ENCODE results near the gene NEDD4L. TPM values are rescaled to one million over a fixed set of nuclear protein-coding genes. Genes with fewer than 3 reads are reported as not detected.

The NEDD4L gene
- total RNA-seq, 1 donor from 2014 or later: 41.1 TPM

DNA sequence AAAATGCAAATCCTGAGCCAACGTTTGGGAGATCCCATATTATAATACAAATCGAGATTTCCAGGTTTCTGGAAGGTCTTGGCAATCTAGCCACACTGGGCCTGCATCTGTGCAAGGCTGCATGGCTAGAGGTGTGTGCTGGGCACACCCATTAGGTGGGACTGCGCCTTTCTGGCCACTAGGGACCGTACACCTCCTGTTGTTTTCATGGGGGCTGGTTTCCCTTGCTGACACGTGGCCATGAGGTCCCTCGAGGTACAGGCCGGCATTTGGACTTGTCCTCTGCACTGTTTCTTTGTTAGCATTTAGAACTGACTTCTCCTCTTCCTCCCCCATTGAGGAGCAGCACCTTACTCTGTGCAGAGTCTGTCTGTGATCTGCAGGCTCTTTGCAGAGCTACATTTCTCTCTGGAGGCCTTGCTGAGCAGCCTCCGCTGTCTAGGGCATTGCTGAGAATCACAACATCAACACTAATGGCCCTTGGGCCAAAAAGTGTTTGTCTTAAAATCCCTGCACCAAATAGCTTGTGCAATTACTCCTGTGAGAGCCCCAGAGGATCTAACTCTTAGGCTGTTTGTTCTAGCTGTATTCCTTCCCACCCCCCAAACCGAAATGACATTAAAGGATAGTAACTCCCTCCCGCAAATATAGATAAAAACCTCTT, 131.2 kb downstream of the NEDD4L start:
- Mint-ChIP-seq H3K4me1 (ENCODE audit: unreplicated experiment) (peaks cover 51% of the 10 kb centered on the region), H3K27ac (ENCODE audit: unreplicated experiment) (peak overlapping the region; percentile 50), H3K27me3 (ENCODE audit: unreplicated experiment) (no peaks in the 10 kb centered on the region), H3K4me3 (ENCODE audit: unreplicated experiment) (no peak overlapping the region), H3K36me3 (ENCODE audit: unreplicated experiment) (no peaks in the 10 kb centered on the region), H3K9me3 (ENCODE audit: unreplicated experiment) (no peaks in the 10 kb centered on the region)
- DNase-seq (ENCODE audit: extremely low spot score, unreplicated experiment): no peak
- TF ChIP-seq, protein P1, sequence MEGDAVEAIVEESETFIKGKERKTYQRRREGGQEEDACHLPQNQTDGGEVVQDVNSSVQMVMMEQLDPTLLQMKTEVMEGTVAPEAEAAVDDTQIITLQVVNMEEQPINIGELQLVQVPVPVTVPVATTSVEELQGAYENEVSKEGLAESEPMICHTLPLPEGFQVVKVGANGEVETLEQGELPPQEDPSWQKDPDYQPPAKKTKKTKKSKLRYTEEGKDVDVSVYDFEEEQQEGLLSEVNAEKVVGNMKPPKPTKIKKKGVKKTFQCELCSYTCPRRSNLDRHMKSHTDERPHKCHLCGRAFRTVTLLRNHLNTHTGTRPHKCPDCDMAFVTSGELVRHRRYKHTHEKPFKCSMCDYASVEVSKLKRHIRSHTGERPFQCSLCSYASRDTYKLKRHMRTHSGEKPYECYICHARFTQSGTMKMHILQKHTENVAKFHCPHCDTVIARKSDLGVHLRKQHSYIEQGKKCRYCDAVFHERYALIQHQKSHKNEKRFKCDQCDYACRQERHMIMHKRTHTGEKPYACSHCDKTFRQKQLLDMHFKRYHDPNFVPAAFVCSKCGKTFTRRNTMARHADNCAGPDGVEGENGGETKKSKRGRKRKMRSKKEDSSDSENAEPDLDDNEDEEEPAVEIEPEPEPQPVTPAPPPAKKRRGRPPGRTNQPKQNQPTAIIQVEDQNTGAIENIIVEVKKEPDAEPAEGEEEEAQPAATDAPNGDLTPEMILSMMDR (IDR thresholded peaks at IDR 0.05): no peak

DNA sequence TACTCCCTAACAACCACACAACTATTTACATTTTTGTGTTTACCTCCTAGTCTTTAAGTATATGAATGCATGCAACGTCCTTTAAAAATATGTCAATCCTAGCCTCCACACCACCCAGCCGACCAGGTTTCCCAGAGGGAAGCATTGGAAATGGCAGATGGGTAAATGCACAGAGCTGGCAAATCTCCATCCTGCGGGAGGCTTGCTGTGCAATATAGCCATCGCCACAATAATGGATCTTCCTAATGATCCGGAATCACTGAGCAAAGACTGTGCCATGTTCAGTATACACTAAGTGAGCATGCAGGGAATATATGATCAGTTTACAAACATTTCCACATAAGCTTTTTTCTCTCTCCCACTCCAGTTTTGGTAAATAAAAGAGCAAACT, 131.8 kb downstream of the NEDD4L start:
- H3K27ac Mint-ChIP-seq (ENCODE audit: unreplicated experiment): no peak overlapping the region
- no peaks in the 10 kb centered on the region for H3K36me3 Mint-ChIP-seq (ENCODE audit: unreplicated experiment)
- peaks cover 56% of the 10 kb centered on the region for H3K4me1 Mint-ChIP-seq (ENCODE audit: unreplicated experiment)

DNA sequence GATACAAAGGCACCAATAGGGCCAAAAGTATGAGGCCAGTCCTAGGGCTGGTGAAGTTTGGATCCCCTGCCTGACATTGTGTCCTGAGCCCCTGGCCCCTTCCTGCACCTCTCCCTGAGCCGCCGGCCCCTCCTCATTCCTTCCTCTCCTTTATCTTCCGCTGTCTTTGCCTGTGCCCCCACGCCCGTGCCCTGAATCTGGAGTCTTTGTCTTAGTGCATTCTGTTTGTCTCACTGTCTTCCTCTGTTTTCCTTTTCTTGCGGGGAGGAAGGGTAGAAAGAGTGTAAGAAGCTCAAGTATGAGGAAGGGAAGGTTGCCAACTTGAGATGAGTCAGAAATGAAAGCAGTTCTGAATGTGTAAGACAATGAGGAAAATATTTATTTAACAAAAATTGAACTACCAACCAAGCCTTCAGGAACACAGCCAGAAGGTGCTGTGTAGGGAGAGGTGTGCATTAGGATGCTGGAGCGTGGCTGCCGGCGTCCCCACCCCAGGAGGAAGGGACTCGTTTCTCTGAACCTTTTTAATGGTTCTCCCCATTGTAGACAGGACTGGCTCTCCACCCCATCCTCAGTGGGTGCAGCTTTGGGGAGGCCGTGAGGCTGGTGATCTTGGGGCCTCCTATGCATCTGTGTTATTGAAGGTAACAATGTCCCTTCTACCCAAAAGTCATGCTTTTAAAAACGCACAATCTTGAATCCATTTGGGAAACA, 133.1 kb downstream of the NEDD4L start:
- DNase-seq (ENCODE audit: extremely low spot score, unreplicated experiment): no peak
- H3K9me3 Mint-ChIP-seq (ENCODE audit: unreplicated experiment): no peaks in the 10 kb centered on the region

More for the DNA sequence above, 131.8 kb downstream of the NEDD4L start:
- DNase-seq (ENCODE audit: extremely low spot score, unreplicated experiment): no peak
- TF ChIP-seq, protein P1 (IDR thresholded peaks at IDR 0.05): no peak
- H3K9me3 Mint-ChIP-seq (ENCODE audit: unreplicated experiment): no peaks in the 10 kb centered on the region
- no peak overlapping the region for H3K4me3 Mint-ChIP-seq (ENCODE audit: unreplicated experiment)
- H3K27me3 Mint-ChIP-seq (ENCODE audit: unreplicated experiment): no peaks in the 10 kb centered on the region

DNA sequence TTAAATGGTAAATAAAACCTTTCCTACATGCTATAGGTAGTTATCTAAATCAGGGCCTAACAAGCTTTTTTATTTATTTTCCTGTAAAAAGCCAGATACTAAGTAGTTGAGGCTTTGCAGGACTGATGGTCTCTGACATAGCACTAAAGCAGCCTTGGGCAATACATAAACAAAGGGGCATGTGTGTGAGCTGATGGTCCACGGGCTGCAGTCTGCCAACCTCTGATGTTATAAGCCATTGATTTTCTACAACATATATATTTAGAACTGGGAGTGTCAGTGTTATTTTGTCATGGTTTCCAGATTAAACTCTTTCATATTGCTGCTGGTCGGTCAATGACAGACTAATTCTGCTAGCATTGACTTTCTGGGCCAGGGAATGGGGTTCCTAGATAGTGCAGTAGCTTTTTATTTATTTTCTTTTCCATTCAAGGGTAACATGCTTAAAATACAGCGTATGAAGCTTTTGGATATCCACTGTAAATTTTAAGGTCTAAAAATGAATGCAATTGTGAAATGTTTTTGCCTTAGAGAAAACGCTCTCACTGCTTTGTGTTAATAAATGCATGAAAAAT, 134.0 kb downstream of the NEDD4L start:
- peaks cover 57% of the 10 kb centered on the region for H3K4me1 Mint-ChIP-seq (ENCODE audit: unreplicated experiment)
- no peaks in the 10 kb centered on the region for H3K27me3 Mint-ChIP-seq (ENCODE audit: unreplicated experiment)
- DNase-seq (ENCODE audit: extremely low spot score, unreplicated experiment): no peak
- no peaks in the 10 kb centered on the region for H3K36me3 Mint-ChIP-seq (ENCODE audit: unreplicated experiment)
- no peaks in the 10 kb centered on the region for H3K9me3 Mint-ChIP-seq (ENCODE audit: unreplicated experiment)
- TF ChIP-seq, protein P1 (IDR thresholded peaks at IDR 0.05): no peak
- peak overlapping the region; percentile 86 for H3K27ac Mint-ChIP-seq (ENCODE audit: unreplicated experiment)
- no peak overlapping the region for H3K4me3 Mint-ChIP-seq (ENCODE audit: unreplicated experiment)

More for the DNA sequence above, 133.1 kb downstream of the NEDD4L start:
- Mint-ChIP-seq H3K4me1 (ENCODE audit: unreplicated experiment) (peaks cover 57% of the 10 kb centered on the region), H3K27ac (ENCODE audit: unreplicated experiment) (peak overlapping the region; percentile 86), H3K36me3 (ENCODE audit: unreplicated experiment) (no peaks in the 10 kb centered on the region), H3K27me3 (ENCODE audit: unreplicated experiment) (no peaks in the 10 kb centered on the region), H3K4me3 (ENCODE audit: unreplicated experiment) (peak overlapping the region; percentile 44)
- TF ChIP-seq, protein P1 (IDR thresholded peaks at IDR 0.05): no peak

DNA sequence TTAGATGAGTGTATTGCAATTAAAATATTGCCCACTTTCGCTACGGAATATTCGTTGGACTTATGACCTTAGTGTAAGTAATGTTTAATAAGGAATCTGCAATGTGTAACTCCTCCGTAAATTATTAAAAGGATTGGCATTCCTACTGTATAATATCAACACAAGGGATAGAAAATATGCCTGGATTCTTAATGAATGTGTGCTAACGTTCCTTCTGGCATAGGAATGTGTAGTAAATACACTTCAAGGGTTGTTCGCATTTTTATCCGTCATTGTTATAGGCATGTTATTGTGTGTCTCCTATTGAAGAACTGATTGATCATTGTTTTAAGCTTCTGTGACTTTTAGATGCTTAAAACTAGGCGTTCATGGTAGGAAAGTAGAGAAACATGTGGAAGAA, 134.5 kb downstream of the NEDD4L start:
- Mint-ChIP-seq H3K4me3 (ENCODE audit: unreplicated experiment) (peak overlapping the region; percentile 31), H3K27me3 (ENCODE audit: unreplicated experiment) (no peaks in the 10 kb centered on the region), H3K27ac (ENCODE audit: unreplicated experiment) (peak overlapping the region; percentile 86), H3K36me3 (ENCODE audit: unreplicated experiment) (no peaks in the 10 kb centered on the region), H3K9me3 (ENCODE audit: unreplicated experiment) (no peaks in the 10 kb centered on the region), H3K4me1 (ENCODE audit: unreplicated experiment) (peaks cover 57% of the 10 kb centered on the region)
- DNase-seq (ENCODE audit: extremely low spot score, unreplicated experiment): no peak
- TF ChIP-seq, protein P1 (IDR thresholded peaks at IDR 0.05): no peak
